Stomach smooth muscle (tissue), 2 donors: ENCODE measurements around the gene GPR33.

Experiments
- H3K27ac ChIP-seq: one replicate; pipeline ENCODE4 v1.7.0; 2013; ENCODE audit warnings: mild to moderate bottlenecking, low read length, inconsistent platforms
- H3K27me3 ChIP-seq, 2 donors: one replicate each; pipeline ENCODE4 v1.7.0; 2013; ENCODE audit warnings: low read length in 2 of 2; ENCODE audit not compliant: insufficient read depth in 2 of 2, control insufficient read depth in 1 of 2
- H3K36me3 ChIP-seq, 2 donors: one replicate each; pipeline ENCODE4 v1.7.0; 2013; ENCODE audit warnings: low read length in 2 of 2; ENCODE audit not compliant: control insufficient read depth in 2 of 2, insufficient read depth in 2 of 2
- H3K4me1 ChIP-seq: one replicate; pipeline ENCODE4 v1.7.0; 2013; ENCODE audit warnings: low read length; ENCODE audit not compliant: control insufficient read depth, insufficient read depth
- H3K4me3 ChIP-seq, 2 donors: one replicate each; pipeline ENCODE4 v1.7.0; 2013; ENCODE audit warnings: low read length in 2 of 2
- H3K9ac ChIP-seq, 2 donors: one replicate each; pipeline ENCODE4 v1.7.0; 2013; ENCODE audit warnings: low read length in 2 of 2, mild to moderate bottlenecking in 1 of 2
- H3K9me3 ChIP-seq, 2 donors: one replicate each; pipeline ENCODE4 v1.7.0; 2013; ENCODE audit warnings: low read length in 2 of 2; ENCODE audit not compliant: control insufficient read depth in 2 of 2
- donor health status: healthy.
- donor health status: Pancreatic carcinoma.

The GPR33 gene, protein sequence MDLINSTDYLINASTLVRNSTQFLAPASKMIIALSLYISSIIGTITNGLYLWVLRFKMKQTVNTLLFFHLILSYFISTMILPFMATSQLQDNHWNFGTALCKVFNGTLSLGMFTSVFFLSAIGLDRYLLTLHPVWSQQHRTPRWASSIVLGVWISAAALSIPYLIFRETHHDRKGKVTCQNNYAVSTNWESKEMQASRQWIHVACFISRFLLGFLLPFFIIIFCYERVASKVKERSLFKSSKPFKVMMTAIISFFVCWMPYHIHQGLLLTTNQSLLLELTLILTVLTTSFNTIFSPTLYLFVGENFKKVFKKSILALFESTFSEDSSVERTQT

DNA sequence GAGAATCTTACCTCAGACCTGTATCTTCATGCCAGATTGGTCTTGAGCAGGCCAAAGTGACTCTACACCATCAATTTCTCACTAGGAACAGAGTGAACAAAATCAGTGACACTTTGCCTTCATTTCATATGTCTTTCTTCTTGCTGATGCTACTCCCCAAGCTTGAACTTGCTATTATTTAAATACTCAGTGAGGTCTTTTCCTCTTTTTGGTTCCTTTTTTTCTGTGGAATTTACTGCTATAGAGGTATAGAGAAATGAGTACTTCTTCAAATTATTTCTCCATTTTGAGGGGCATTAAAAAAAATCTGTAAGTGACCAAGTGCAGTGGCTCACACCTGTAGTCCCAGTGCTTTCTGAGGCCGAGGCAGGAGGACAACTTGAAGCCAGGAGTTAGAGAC lies at the start of gene GPR33:
GPR33 (minus strand) TSS at position 154 of the 400 bp plus-strand sequence. CDS start 4,074 bp downstream, outside the sequence.
- no peak within 1 kb of the TSS for H3K27ac ChIP-seq
- H3K4me3 ChIP-seq, result no peak within 1 kb of the TSS
- no peaks in the 10 kb centered on the region for H3K36me3 ChIP-seq
- H3K9ac ChIP-seq, result no peak within 1 kb of the TSS
- H3K9me3 ChIP-seq, result no peaks in the 10 kb centered on the region
- no peaks in the 10 kb centered on the region for H3K27me3 ChIP-seq
- no peaks in the 10 kb centered on the region for H3K4me1 ChIP-seq

DNA sequence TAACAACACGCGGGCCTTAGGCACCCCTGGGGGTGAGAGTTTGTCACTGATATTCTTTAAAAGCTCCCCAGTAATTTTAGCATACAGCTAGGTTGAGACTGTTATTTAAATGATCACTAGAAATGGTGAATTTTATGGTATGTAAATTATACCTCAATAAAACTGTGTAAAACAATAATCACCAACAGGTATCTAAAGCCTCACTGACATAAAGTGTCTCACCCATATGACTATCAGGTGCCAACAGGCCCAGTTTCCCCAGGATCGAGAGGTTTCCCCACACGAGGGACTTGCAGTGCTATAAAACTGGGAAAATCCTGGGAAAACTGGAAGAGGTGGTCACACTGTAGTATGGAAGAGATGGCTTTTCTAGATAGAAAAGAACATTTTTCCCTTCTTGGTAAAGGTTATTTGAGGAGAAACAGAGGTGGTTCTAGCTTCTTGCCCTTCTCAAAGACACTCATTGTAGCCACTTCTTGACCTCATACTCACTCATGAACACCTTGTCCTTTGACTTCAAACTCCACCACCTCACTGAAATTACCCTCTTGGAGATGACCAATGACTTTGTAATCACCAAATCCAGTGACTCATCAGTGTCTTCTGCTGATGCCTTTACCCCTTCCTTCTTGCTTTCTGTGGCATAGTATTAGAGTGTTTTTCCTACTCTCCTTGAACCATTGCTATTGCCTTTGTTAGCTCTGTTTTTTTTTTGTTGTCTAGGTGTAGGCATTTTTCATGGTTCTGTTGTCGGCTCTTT lies 48.5 kb upstream of the GPR33 start:
- no peaks in the 10 kb centered on the region for H3K9me3 ChIP-seq
- H3K36me3 ChIP-seq, result no peaks in the 10 kb centered on the region
- H3K27me3 ChIP-seq, result no peaks in the 10 kb centered on the region
- no peaks in the 10 kb centered on the region for H3K4me1 ChIP-seq
- no peak overlapping the region for H3K4me3 ChIP-seq
- no peak overlapping the region for H3K27ac ChIP-seq
- no peak overlapping the region for H3K9ac ChIP-seq

DNA sequence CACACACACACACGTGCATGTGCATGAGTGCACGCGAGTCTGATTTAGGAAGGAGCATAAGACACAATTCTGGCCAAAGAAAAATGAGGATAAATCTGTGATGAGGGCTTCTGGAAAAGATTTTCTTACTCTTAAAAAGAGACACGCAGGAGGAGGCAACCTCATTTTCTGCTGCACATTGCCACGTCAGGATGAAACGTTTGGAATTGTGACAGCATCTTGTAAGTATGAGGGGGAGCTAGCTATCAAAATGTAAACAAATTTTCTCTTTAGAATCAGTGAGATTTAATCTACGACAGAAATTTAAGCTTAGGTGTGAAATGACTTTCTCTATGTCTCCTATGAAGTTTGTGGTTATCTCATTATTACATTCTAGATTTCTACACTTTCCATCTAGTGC lies 42.3 kb upstream of the GPR33 start:
- Histone ChIP-seq H3K27me3 (no peaks in the 10 kb centered on the region), H3K27ac (no peak overlapping the region), H3K4me3 (no peak overlapping the region), H3K9me3 (no peaks in the 10 kb centered on the region), H3K4me1 (no peaks in the 10 kb centered on the region), H3K9ac (no peak overlapping the region), H3K36me3 (no peaks in the 10 kb centered on the region)

DNA sequence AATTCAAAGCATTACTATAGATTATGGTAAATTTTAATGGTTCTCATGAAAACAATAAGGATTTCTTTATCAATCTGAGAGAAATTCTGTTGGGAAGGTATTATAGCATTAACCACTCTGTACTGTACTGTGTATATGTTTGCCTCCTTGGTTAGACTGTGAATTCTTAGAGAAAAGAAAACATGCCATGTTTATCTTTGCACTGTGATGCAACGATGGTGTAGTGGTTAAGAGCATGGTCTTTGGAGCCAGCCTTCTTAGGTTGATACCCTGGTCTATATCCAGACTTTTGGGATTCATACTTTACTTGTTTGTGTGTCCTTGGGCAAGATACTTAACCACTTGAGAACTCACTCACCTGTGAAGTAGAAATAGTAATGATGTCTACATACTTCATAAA lies 41.2 kb upstream of the GPR33 start:
- no peaks in the 10 kb centered on the region for H3K4me1 ChIP-seq
- no peaks in the 10 kb centered on the region for H3K36me3 ChIP-seq
- H3K4me3 ChIP-seq, result no peak overlapping the region
- H3K27ac ChIP-seq, result no peak overlapping the region
- H3K9ac ChIP-seq, result no peak overlapping the region
- no peaks in the 10 kb centered on the region for H3K27me3 ChIP-seq
- no peaks in the 10 kb centered on the region for H3K9me3 ChIP-seq

DNA sequence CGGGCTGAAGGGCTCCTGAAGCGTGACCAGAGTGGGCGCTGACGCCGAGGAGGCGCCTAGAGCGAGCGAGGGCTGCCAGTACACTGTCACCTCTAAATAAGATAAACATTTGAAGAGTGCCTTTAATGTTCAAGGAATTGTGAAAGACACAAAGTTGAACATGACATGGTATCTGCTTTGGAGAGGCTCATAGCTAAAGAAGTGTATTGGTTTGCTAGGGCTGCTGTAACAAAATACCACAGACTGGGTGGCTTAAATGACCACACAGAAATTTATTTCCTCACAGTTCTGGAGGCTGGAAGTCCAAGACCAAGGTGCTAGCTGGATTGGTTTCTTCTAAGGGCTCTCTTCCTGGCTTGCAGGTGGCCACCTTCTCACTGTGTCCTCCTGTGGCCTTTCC lies 39.7 kb upstream of the GPR33 start:
- H3K4me1 ChIP-seq, result no peaks in the 10 kb centered on the region
- H3K27me3 ChIP-seq, result no peaks in the 10 kb centered on the region
- H3K36me3 ChIP-seq, result no peaks in the 10 kb centered on the region
- H3K9ac ChIP-seq, result no peak overlapping the region
- no peak overlapping the region for H3K4me3 ChIP-seq
- H3K9me3 ChIP-seq, result no peaks in the 10 kb centered on the region
- H3K27ac ChIP-seq, result no peak overlapping the region

DNA sequence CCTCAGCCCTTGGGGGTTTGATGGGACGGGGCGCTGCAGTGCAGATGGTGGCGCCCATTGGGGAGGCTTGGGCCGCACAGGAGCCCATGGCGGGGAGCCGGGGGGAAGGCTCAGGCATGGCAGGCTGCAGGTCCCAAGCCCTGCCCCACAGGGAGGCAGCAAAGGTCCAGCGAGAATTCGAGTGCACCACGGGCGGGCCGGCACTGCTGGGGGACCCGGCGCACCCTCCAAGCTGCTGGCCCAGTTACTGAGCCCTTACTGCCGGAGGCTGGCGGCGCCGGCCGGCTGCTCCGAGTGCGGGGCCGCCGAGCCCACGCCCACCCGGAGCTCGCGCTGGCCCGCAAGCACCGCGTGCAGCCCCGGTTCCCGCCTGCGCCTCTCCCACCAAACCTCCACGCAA lies 39.2 kb upstream of the GPR33 start:
- Histone ChIP-seq H3K4me3 (no peak overlapping the region), H3K9ac (no peak overlapping the region), H3K27me3 (no peaks in the 10 kb centered on the region), H3K36me3 (no peaks in the 10 kb centered on the region), H3K27ac (no peak overlapping the region), H3K4me1 (no peaks in the 10 kb centered on the region), H3K9me3 (no peaks in the 10 kb centered on the region)

DNA sequence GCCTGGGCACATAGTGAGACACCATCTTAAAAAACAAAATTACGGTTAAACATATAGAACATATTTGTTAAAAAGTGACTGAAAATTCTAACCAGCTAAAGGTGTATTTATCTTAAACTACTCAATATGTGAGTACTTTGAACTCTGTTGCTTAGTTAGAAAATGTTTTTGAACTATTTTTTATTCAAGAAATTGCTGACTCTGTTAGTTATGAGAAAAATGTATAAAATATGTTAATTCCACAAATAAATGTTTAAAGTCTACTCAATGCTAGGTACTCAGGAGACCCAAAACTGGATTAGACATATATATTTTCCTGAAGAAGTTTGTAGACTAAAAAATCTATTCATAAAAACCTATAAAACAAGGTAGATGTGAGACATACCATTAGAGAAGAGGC lies 23.0 kb upstream of the GPR33 start:
- peaks cover 2% of the 10 kb centered on the region for H3K4me1 ChIP-seq
- no peak overlapping the region for H3K9ac ChIP-seq
- no peak overlapping the region for H3K4me3 ChIP-seq
- no peaks in the 10 kb centered on the region for H3K9me3 ChIP-seq
- H3K36me3 ChIP-seq, result no peaks in the 10 kb centered on the region
- H3K27ac ChIP-seq, result no peak overlapping the region
- H3K27me3 ChIP-seq, result no peaks in the 10 kb centered on the region

DNA sequence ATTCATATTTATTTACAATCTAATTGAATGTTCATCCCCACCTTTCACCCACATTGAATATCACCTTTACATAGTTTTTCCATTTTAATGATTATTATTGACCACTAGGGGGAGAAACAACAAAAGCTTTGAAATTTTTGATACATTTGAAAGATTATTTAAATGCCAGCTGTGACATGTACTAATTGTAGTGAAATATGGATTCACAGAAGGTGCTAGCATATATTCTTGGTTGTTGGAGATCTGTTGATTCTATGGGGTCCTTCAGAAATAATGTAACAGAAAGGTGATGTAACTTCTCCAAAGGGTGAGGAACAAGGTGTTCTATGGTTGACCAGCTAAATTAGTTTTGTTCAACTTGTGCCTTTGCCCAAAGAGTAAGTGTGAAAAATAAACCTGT lies 22.4 kb upstream of the GPR33 start:
- no peak overlapping the region for H3K27ac ChIP-seq
- H3K4me3 ChIP-seq, result no peak overlapping the region
- no peak overlapping the region for H3K9ac ChIP-seq
- H3K36me3 ChIP-seq, result no peaks in the 10 kb centered on the region
- H3K9me3 ChIP-seq, result no peaks in the 10 kb centered on the region
- peaks cover 7% of the 10 kb centered on the region for H3K4me1 ChIP-seq
- no peaks in the 10 kb centered on the region for H3K27me3 ChIP-seq

DNA sequence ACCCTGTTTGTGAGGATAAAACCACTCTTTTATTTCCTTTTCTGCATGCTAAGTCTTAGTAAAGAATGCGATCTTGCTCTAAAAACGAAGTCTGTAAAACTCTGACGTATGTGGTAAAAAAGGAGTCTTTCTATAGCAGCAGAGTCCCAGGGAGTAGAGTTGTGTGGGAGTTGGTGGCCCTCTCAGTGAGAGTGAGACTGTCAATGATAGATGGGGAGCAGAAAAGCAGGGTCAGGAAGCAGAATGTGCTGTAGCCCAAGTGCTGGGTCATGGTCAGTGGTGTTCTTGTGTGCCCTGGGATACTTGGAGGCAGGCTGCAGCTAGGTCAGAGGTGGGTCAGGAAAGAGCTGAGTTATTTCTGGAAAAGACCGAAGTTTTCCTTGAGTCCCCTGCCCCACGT lies 20.3 kb upstream of the GPR33 start:
- Histone ChIP-seq H3K9ac (no peak overlapping the region), H3K9me3 (no peaks in the 10 kb centered on the region), H3K4me1 (peaks cover 11% of the 10 kb centered on the region), H3K36me3 (no peaks in the 10 kb centered on the region), H3K27ac (no peak overlapping the region), H3K4me3 (no peak overlapping the region), H3K27me3 (no peaks in the 10 kb centered on the region)

DNA sequence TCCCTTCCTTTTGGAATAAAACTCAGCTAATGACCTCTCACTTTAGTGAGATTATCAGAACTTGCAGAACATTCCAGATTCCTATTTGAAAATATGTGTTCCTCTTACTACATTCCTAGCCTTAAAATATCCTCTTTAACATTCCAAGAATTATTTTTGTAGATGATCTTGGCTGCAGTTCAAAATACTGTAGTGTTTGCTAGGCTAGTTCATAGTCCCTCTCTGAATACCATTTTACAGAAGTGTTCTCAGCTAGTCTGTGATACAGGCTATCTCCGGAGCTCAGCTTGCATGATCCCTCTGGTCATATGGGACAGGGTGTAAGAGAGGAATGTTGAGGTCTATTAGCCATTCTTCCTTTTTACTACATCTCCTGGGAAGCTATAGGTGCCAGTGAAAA lies 17.6 kb upstream of the GPR33 start:
- Histone ChIP-seq H3K27me3 (no peaks in the 10 kb centered on the region), H3K4me3 (peak overlapping the region in 1 of 2 donors; percentile 48), H3K4me1 (peaks cover 11% of the 10 kb centered on the region), H3K36me3 (no peaks in the 10 kb centered on the region), H3K9me3 (peaks cover 0 to 3% of the 10 kb centered on the region in 2 donors), H3K27ac (no peak overlapping the region), H3K9ac (no peak overlapping the region)

DNA sequence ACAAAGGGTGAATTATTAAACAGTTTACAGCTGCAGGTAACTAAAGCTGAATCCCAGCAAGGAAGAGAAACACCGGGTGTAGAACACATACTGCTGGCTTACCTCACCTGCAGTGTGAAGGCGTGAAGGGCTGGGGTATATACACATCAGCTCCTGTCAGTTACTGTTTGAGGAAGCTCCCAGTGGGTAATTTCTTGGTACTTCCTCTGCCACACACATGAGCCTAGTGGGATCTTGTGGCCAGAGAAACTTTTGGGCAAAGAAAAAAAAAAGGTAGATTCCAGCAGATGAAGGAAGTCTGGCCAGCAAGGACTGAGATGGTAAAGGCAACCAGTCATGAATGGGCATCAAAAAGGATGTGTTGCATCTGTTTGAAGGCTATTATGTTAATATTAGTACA lies 14.0 kb upstream of the GPR33 start:
- H3K27ac ChIP-seq, result no peak overlapping the region
- H3K4me1 ChIP-seq, result peaks cover 11% of the 10 kb centered on the region
- H3K9me3 ChIP-seq, result peaks cover 0 to 3% of the 10 kb centered on the region in 2 donors
- no peak overlapping the region for H3K4me3 ChIP-seq
- H3K27me3 ChIP-seq, result no peaks in the 10 kb centered on the region
- no peaks in the 10 kb centered on the region for H3K36me3 ChIP-seq
- H3K9ac ChIP-seq, result no peak overlapping the region
